ENCODE measurements around the gene MLH3.

MLH3 gene

GRCh38 chr14:74984236-74985027 lies 66.8 kb downstream of the MLH3 start:
- no peaks in the 10 kb centered on the region for H3K9me3 Mint-ChIP-seq
- no peaks in the 10 kb centered on the region for H3K27me3 Mint-ChIP-seq
- ATAC-seq (replicated peaks) = no peak
- H3K4me1 Mint-ChIP-seq (ENCODE audit: low read depth in 2 of 2) = no peaks in the 10 kb centered on the region
- no peak overlapping the region for H3K4me3 Mint-ChIP-seq
- H3K27ac Mint-ChIP-seq = peak overlapping the region in 1 of 2 donors; percentile 65
- H3K36me3 Mint-ChIP-seq (ENCODE audit: insufficient read depth) = no peaks in the 10 kb centered on the region
- no peak for DNase-seq

GRCh38 chr14:74983343-74983742 lies 67.9 kb downstream of the MLH3 start:
- Mint-ChIP-seq H3K4me3 (no peak overlapping the region), H3K27ac (no peak overlapping the region), H3K4me1 (ENCODE audit: low read depth in 2 of 2) (no peaks in the 10 kb centered on the region), H3K36me3 (ENCODE audit: insufficient read depth) (no peaks in the 10 kb centered on the region), H3K27me3 (no peaks in the 10 kb centered on the region), H3K9me3 (no peaks in the 10 kb centered on the region)
- DNase-seq (no peak), ATAC-seq (replicated peaks) (no peak)

GRCh38 chr14:74982661-74983060 lies 68.6 kb downstream of the MLH3 start:
- H3K27me3 Mint-ChIP-seq = no peaks in the 10 kb centered on the region
- no peak overlapping the region for H3K4me3 Mint-ChIP-seq
- DNase-seq = no peak
- H3K36me3 Mint-ChIP-seq (ENCODE audit: insufficient read depth) = no peaks in the 10 kb centered on the region
- ATAC-seq (replicated peaks) = no peak
- no peaks in the 10 kb centered on the region for H3K4me1 Mint-ChIP-seq (ENCODE audit: low read depth in 2 of 2)
- H3K27ac Mint-ChIP-seq = peak overlapping the region in 1 of 2 donors; percentile 44
- no peaks in the 10 kb centered on the region for H3K9me3 Mint-ChIP-seq

DNA sequence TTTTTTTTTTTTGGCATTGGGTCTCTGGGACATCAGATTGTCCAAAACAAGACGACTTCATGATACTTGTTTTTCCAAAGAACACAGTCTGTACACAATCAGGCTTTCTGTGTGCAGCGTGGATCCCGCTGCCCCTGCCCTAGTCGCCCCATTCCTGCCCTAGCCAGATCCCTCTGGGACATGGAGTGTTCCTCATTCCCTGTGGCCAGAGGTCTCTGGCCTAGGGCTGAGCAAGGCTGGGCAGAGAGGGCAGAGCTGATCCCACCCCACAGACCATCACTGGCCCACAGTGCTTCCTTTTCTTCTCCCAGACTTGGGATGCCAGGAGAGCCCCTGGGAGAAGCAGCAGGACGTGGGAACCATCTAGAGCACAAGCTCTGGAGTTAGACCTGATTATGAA lies 69.4 kb downstream of the MLH3 start:
- H3K9me3 Mint-ChIP-seq = no peaks in the 10 kb centered on the region
- H3K27ac Mint-ChIP-seq = no peak overlapping the region
- no peaks in the 10 kb centered on the region for H3K36me3 Mint-ChIP-seq (ENCODE audit: insufficient read depth)
- H3K4me1 Mint-ChIP-seq (ENCODE audit: low read depth in 2 of 2) = no peaks in the 10 kb centered on the region
- no peak for DNase-seq
- ATAC-seq (replicated peaks) = no peak
- H3K4me3 Mint-ChIP-seq = no peak overlapping the region
- H3K27me3 Mint-ChIP-seq = no peaks in the 10 kb centered on the region

- no peak overlapping the region for H3K27ac Mint-ChIP-seq
- no peak for DNase-seq
- H3K4me1 Mint-ChIP-seq (ENCODE audit: low read depth in 2 of 2) = no peaks in the 10 kb centered on the region
- H3K27me3 Mint-ChIP-seq = no peaks in the 10 kb centered on the region
- H3K36me3 Mint-ChIP-seq (ENCODE audit: insufficient read depth) = no peaks in the 10 kb centered on the region
- no peaks in the 10 kb centered on the region for H3K9me3 Mint-ChIP-seq
- H3K4me3 Mint-ChIP-seq = no peak overlapping the region
- ATAC-seq (replicated peaks) = no peak
Observed at GRCh38 chr14:74981462-74981782, 69.8 kb downstream of the MLH3 start.

DNA sequence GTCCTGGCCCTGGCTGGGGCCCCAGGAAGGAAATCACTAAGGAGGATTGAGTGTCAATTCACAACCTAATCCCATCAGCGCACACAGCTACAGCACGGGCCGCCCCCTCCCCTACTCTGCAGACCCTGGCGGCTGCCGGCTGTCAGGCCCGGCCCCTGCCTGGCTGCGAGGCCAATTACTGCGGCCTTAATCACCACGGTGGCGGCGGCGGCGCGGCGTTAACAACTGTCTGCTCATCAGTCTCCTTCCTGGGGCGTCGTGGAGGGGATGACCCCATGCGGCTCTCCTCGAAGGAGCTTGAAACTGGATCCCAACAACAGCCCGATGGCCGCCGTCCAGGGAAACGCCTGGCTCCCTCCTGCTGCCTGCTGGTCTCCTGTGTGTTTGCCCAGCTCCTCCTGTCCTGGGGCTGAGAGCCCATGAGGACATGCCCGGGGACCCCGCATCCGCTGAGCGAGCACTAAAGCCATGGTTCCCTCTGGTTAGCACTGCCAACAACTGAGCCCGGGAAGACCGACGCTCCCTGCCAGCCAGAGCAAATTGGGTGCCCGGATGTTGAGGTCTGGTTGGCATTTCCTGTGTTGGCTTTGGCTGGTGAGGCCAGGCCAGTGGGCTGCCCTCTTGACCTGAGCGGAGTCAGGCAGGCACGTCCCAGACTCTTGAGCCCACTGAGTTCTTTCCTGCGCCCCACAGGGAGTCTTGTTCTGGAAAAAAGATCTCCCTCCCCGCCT lies 70.4 kb downstream of the MLH3 start:
- no peaks in the 10 kb centered on the region for H3K36me3 Mint-ChIP-seq (ENCODE audit: insufficient read depth)
- DNase-seq (no peak), ATAC-seq (replicated peaks) (no peak)
- H3K9me3 Mint-ChIP-seq = no peaks in the 10 kb centered on the region
- no peak overlapping the region for H3K27ac Mint-ChIP-seq
- no peaks in the 10 kb centered on the region for H3K27me3 Mint-ChIP-seq
- H3K4me3 Mint-ChIP-seq = no peak overlapping the region
- H3K4me1 Mint-ChIP-seq (ENCODE audit: low read depth in 2 of 2) = peaks cover 0 to 4% of the 10 kb centered on the region in 2 donors

DNA sequence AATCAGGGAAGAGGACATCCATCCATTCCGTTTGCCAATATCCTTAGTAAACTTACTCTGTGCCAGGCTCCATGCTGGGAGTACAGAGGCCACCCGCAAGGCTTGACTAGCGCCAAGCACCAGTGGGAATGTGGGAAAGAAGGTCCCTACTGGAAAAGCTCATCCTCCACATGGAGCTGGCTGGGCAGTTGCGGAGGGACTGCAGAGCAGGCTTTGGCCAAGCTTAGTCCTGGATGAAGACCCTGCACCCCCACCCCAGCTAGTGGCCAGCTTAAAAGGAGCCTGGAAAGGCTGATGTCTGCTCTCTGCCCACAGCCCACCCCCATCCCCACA lies 70.9 kb downstream of the MLH3 start:
- Mint-ChIP-seq H3K4me3 (no peak overlapping the region), H3K9me3 (no peaks in the 10 kb centered on the region), H3K36me3 (ENCODE audit: insufficient read depth) (no peaks in the 10 kb centered on the region), H3K27ac (no peak overlapping the region), H3K27me3 (no peaks in the 10 kb centered on the region), H3K4me1 (ENCODE audit: low read depth in 2 of 2) (peaks cover 0 to 4% of the 10 kb centered on the region in 2 donors)
- ATAC-seq (replicated peaks) (no peak), DNase-seq (no peak)

GRCh38 chr14:74979442-74980397 lies 71.5 kb downstream of the MLH3 start:
- H3K27ac Mint-ChIP-seq = no peak overlapping the region
- ATAC-seq (replicated peaks) = no peak
- H3K36me3 Mint-ChIP-seq (ENCODE audit: insufficient read depth) = no peaks in the 10 kb centered on the region

DNA sequence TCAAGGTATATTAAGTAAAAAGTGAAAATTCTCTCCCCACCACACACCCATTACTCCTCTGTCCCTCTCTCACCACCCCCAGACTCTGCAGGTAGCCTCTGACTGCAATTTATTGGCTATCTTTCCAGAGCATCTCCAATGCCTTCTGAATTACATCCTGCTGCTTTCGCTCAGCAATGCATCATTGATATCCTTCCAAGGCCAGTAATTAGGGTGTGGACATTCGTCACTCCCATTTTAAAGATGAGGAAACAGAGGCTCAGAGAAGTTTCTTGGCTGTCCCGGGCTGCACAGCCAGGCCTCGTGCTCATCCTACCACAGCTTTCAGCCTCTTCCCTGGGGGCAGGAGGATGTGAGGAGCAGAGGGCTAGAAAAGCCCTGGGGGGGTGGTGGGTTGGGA lies 72.2 kb downstream of the MLH3 start:
- no peaks in the 10 kb centered on the region for H3K36me3 Mint-ChIP-seq (ENCODE audit: insufficient read depth)
- H3K9me3 Mint-ChIP-seq = no peaks in the 10 kb centered on the region
- H3K27ac Mint-ChIP-seq = no peak overlapping the region
- no peaks in the 10 kb centered on the region for H3K27me3 Mint-ChIP-seq
- H3K4me1 Mint-ChIP-seq (ENCODE audit: low read depth in 2 of 2) = peaks cover 0 to 4% of the 10 kb centered on the region in 2 donors
- no peak overlapping the region for H3K4me3 Mint-ChIP-seq
- DNase-seq (no peak), ATAC-seq (replicated peaks) (no peak)

More at GRCh38 chr14:74979442-74980397, 71.5 kb downstream of the MLH3 start:
- H3K4me3 Mint-ChIP-seq = no peak overlapping the region
- DNase-seq = no peak
- H3K27me3 Mint-ChIP-seq = no peaks in the 10 kb centered on the region
- no peaks in the 10 kb centered on the region for H3K9me3 Mint-ChIP-seq
- H3K4me1 Mint-ChIP-seq (ENCODE audit: low read depth in 2 of 2) = peaks cover 0 to 4% of the 10 kb centered on the region in 2 donors

GRCh38 chr14:74978416-74978947 lies 72.8 kb downstream of the MLH3 start:
- Mint-ChIP-seq H3K9me3 (no peaks in the 10 kb centered on the region), H3K4me1 (ENCODE audit: low read depth in 2 of 2) (peaks cover 0 to 4% of the 10 kb centered on the region in 2 donors), H3K27ac (no peak overlapping the region), H3K4me3 (no peak overlapping the region), H3K27me3 (no peaks in the 10 kb centered on the region), H3K36me3 (ENCODE audit: insufficient read depth) (no peaks in the 10 kb centered on the region)
- ATAC-seq (replicated peaks) (no peak), DNase-seq (no peak)

DNA sequence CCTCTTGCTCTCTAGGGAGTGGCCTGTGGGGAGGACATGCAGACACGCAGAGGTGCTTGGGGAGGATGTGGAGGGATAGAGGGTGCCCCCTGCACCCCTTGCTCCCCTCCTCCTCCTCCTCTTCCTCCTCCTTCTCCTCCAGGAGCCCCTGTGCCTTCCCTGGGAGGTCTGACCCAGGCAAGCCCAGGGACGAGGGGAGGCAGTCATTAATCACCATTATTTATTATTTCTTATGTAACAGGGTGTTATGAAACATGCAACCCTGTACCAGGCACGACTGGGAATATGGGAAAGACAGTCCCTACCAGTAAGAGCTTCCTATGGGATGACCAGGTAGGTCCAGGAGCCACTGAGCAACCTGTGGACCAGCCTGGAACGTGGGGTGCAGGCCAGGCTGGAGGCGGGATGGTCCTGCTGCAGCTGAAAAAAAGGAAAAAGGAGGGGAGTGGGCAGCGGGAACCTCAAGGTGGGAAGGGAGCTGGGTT lies 73.3 kb downstream of the MLH3 start:
- no peak for ATAC-seq (replicated peaks)
- no peak overlapping the region for H3K27ac Mint-ChIP-seq
- H3K9me3 Mint-ChIP-seq = no peaks in the 10 kb centered on the region
- H3K4me3 Mint-ChIP-seq = no peak overlapping the region
- no peak for DNase-seq
- H3K36me3 Mint-ChIP-seq (ENCODE audit: insufficient read depth) = no peaks in the 10 kb centered on the region
- peaks cover 0 to 4% of the 10 kb centered on the region in 2 donors for H3K4me1 Mint-ChIP-seq (ENCODE audit: low read depth in 2 of 2)
- no peaks in the 10 kb centered on the region for H3K27me3 Mint-ChIP-seq

DNA sequence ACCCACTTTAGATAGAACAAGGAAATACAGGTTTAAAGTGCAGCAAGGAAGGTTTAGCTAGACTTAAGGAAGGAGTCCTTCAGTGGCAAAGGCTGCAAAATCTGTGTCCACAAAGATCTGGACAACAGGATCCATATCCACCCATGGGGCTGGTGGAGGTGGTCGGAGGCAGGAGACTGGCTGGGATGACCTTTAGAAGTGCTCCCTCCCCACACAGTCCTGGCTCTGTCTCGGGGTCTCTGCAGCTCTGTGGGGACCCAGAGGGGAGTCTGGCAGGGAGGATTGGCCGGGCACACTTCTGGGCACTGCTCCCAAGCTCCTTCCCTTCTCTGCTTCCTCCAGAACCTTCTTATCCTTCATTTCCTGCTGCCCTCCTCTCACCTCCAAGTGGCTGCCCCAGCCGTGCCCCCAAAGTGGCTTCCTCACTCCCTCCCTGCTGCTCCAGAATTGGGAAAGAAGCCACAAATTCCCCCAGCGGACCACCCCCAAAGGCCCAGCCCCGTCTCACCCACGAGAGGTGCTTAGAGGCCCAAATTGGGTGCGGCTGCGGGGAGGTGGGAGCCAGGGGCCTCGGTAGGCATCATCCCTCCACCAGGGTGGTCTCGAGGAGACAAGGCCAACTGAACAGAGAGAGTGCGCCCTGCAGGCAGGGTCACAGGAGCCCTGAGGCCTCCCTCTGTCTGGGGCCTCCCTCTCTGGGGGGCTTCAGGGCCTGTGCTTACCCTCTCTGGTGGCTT lies 73.9 kb downstream of the MLH3 start:
- ATAC-seq (replicated peaks) (no peak), DNase-seq (no peak)
- H3K4me3 Mint-ChIP-seq = no peak overlapping the region
- no peaks in the 10 kb centered on the region for H3K36me3 Mint-ChIP-seq (ENCODE audit: insufficient read depth)
- peaks cover 0 to 4% of the 10 kb centered on the region in 2 donors for H3K4me1 Mint-ChIP-seq (ENCODE audit: low read depth in 2 of 2)
- H3K9me3 Mint-ChIP-seq = no peaks in the 10 kb centered on the region
- H3K27me3 Mint-ChIP-seq = no peaks in the 10 kb centered on the region
- no peak overlapping the region for H3K27ac Mint-ChIP-seq
